Stimulated activated CD4-positive, alpha-beta T cell treated with anti-CD3 and anti-CD28 coated beads, TNF-alpha, amount 100 ng/mL, for 1 hour (primary cell): ENCODE results near the gene MCTS1.
"Not testable (repeated sequence)": the region's sequence is repeated elsewhere in the genome, so short reads cannot be mapped to it uniquely, and the experiment has no call there.

Experiments
- DNase-seq, 3 donors: peaks; one replicate each; pipeline ENCODE4 v3.0.0-alpha.2; 2020; ENCODE audit warnings: low read depth in 3 of 3, low spot score in 1 of 3

MCTS1 gene

GRCh38 chrX:120603707-120604360, at the start of gene MCTS1:
MCTS1 (plus strand) TSS chrX:120604101; CDS start chrX:120604237, 136 bp downstream.
- peak; percentile 39 to 52 (median 42) for DNase-seq

- DNase-seq = no peak
These were observed 47.6 kb upstream of the MCTS1 start for GRCh38 chrX:120556251-120556650.

- no peak for DNase-seq
These were observed 44.1 kb upstream of the MCTS1 start for GRCh38 chrX:120559804-120560203.

GRCh38 chrX:120560405-120560841, 43.5 kb upstream of the MCTS1 start:
- peak in 1 of 3 donors; percentile 3 for DNase-seq

- peak; percentile 73 to 78 (median 74) for DNase-seq
These were observed 42.9 kb upstream of the MCTS1 start, which contains the start of gene CUL4B for GRCh38 chrX:120560842-120561633. CUL4B (minus strand) TSS chrX:120560962; CDS start chrX:120560638, 324 bp downstream.

GRCh38 chrX:120561634-120562568, 42.0 kb upstream of the MCTS1 start:
- DNase-seq = no peak

GRCh38 chrX:120562569-120562926, 41.4 kb upstream of the MCTS1 start:
- DNase-seq = no peak

GRCh38 chrX:120564925-120565324, 39.0 kb upstream of the MCTS1 start:
- no peak for DNase-seq

GRCh38 chrX:120566817-120567216, 37.1 kb upstream of the MCTS1 start:
- no peak for DNase-seq

- no peak for DNase-seq
These were observed 35.9 kb upstream of the MCTS1 start for GRCh38 chrX:120568035-120568434.

- DNase-seq = no peak
These were observed 35.3 kb upstream of the MCTS1 start for GRCh38 chrX:120568609-120569008.

GRCh38 chrX:120570011-120570600, 33.8 kb upstream of the MCTS1 start:
- no peak for DNase-seq

GRCh38 chrX:120573806-120574205, 30.1 kb upstream of the MCTS1 start:
- not testable (repeated sequence) for DNase-seq

GRCh38 chrX:120575379-120576114, 28.4 kb upstream of the MCTS1 start:
- no peak for DNase-seq

- DNase-seq = no peak
These were observed 18.2 kb upstream of the MCTS1 start for GRCh38 chrX:120585702-120586101.

- DNase-seq = no peak
These were observed 471 bp downstream of the MCTS1 start for GRCh38 chrX:120604361-120604782.

- no peak for DNase-seq
These were observed 8.2 kb downstream of the MCTS1 start for GRCh38 chrX:120612086-120612485.

- DNase-seq = no peak
These were observed 10.9 kb downstream of the MCTS1 start for GRCh38 chrX:120614816-120615215.

GRCh38 chrX:120617996-120618630, 14.2 kb downstream of the MCTS1 start:
- no peak for DNase-seq

GRCh38 chrX:120625371-120625770, 21.5 kb downstream of the MCTS1 start:
- no peak for DNase-seq
